HS-27A (cell line): ENCODE results near the gene SMIM43.
"Not testable (repeated sequence)": the region's sequence is repeated elsewhere in the genome, so short reads cannot be mapped to it uniquely, and the experiment has no call there.

ENCODE experiments used
- DNase-seq: peaks from one replicate; pipeline ENCODE4 v3.0.0-alpha.2; 2012; ENCODE audit warnings: low read depth, missing footprints

SMIM43 gene

DNA sequence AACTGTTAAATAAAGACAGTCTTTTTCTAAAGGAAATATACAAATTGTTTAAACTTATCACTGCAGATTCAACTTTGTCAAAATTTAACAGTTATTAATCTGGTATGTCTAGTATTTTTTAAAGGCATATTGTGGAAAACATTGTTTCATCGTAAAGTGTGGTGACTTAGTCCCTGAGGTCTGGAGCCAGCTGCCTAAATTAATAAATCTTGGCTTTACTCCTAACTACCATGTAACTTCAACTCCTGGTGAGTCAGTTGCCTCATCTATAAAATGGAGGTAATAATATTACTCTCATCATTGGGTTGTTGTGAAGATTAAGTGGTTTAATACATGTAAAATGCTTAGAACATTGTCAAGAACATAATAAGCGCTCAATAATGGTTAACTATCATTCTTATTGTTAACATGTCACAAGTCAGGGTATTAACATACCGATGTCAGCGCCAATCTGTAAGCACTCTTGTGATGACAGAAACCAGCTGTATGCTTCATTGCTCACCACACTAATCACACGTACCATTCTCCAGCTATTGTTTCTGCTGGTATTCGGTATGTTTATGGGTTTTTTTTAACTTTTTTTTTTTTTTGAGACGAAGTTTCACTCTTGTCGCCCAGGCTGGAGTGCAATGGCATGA, 14.1 kb upstream of the SMIM43 start:
- DNase-seq = no peak

DNA sequence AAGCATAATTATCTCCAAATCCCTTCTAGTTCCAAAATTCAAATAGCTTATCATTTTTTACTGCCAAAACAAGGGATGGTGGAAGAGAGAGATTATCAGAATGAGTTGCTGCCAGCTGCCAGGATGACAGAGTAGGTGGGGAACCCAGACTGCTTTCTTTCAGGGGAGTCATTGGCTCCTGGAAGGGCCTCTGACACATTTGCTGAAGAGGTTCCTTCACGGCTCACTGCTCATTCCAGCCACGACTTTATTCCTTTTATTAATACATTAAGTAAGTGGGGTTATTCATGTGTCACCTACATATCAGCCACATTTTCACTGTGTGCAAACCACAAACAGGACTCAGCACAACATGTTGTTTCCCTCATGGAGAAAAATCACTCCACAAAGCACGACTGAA, 12.7 kb upstream of the SMIM43 start:
- no peak for DNase-seq

DNA sequence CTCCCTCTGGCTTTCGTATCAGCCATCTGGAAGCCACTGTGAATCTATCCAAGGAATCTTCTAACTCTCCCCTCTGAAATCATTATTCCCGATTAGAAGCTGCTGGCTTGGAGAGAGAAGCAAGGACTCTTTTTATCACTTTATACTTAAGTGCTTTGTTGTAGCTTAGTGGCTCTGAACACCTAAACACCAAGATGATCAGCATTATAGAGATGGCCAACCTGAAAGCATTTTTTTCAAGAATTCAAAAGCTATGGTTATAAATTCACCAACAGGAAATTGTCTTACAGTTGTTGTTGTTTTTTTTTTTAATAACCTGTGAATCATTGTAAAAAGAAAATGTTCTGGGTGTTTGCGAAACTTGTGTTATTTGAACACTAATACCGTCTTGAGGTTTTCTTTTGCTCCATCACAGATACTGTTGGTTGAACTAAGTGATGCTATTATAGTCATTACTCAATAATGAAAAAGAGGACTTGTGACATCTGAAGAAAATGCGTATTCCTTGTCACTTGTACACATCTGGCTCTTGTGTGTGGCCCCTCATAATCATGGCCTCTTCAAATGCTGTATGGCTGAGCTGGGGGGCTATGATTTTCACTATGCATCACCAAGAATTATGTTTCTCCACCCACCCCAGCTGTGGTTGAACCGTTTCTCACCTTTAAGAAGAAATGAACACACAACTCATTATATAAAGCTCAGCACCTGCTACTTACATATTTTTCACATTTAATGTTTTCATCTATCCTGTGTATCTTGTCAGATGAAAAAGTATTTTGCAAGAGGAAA, 11.8 kb upstream of the SMIM43 start:
- no peak for DNase-seq

DNA sequence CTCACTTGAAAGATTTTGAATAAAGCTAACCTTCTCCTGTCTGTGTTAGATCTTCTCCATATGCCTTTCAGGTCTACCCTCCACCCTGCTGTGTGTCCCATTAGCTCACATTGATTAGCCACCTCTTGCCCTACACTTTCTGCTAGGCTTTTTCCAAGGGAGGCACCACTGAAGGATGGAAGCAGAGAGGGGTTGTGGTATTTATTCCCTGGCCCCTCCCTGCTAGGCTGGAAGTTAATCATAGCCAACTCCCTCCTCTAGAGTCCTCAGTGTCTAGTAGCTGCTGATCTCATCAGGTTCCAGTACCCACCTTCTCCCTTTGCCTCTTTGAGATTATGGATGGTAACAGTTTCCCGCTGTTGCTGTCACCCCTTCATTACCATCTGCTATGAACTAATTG, 8.9 kb upstream of the SMIM43 start:
- no peak for DNase-seq

DNA sequence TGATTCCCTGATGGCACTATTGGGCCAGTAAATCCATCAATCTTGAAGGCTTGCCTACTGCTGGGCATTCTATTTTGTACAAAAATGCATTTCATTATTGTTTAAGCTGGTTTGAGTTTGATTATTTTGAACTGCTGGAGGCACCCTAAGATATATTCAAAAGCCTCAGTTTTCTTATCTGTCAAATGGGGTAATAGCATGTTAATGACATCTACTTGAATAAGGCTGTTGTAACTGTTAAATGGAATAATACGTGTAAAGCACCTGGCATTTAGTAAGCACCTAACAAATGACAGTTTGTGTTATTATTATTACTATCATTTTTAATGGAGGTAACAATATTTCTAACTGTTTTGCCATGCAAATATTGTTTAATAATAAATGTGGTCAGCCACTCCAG, 6.9 kb upstream of the SMIM43 start:
- DNase-seq = no peak

DNA sequence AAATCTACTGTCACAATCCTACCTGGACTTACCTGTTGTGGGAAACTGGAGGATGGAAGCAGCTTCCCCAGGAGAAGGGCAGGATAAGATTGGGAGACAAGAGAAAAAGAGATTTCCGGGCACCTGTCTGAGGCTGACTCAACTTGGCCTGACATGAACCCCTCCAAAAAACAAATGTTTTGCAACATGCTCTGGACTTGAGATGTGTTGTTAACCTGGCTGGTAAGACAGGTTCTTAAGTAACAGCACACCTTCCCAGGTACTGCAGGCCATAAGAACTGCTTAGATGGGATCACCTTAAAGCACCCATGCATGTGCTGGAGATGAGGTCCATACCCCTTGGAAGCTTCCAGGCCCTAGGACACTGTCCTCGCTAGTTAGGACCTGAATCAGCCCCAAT, 4.4 kb upstream of the SMIM43 start:
- no peak for DNase-seq

DNA sequence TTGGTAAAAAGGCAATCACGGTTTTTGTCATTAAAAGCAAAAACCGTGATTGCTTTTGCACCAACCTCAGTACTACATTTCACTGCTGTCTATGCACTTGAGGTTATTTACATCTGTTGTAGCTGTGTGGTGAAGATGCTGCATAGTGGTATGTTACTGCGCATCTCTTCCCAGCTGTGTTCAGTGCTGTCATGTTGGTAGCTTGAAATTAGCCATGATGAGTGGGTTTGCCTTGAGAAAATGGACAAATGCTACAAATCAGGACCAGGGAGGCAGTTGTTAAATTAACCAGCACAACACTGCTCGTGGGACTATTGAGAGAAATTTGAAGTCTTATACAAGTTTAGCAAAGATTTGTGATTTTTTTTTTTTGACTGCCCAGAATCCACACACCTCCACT, 2.2 kb upstream of the SMIM43 start:
- no peak for DNase-seq

DNA sequence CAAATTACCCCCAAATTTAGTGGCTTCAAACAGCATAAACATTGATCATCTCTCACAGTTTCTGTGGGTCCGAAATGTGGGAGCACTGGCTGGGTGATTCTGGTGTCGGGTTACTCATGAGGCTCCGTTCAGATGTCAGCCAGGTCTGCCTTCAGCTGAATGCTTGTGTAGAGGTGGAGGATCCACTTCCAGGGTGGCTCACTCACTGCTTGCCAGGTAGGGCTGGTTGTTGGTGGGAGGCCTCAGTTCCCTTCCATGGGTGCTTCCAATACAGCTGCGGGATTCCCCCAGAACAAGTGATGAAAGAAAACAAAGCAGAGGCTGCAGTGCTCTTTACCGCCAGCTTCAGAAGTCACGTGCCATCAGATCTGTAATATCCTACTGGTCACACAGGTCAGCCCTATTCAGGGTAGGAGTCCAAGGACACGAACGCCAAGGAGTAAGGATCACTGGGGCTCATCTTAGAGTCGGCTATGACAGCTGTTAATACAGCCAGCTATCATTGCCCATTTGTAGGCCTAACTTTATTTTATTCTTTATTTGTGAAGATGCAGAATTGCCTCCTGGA, 1.1 kb upstream of the SMIM43 start:
- no peak for DNase-seq

DNA sequence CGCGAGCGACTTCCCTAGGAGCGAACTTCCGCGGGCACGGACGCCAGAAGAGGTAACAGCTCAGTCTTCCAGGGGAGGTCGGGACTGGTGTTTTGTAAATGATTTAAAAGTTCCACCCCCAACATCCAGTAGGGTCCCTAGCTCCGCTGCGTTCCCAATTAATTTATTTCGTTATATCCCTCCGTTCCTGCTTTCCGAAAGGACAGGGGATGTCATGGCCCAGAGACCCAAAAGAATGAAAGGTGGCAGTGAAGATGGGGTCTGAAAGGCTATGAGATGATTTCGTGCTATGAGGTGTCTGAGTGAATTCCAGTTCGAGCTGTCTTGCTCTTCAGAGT, 373 bp upstream of the SMIM43 start:
- DNase-seq = no peak

DNA sequence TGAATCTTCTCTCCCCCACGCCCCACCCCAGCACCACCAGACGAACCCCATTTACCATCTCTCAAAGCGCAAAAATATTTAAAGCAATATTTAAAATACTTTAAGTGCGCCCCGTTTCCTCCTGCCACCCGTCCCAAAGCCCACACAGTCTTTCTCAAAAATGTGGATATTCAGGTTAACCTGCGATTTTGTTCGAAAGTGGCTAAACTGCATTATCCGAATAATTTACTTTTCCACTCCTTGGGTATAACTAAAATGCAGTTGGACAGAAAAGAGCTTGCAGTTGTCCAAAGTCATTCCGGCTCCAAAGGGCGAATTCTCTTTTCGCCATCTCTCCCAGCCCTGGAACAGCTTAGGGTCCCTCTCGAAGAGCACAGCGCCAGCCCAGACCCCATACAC, 662 bp downstream of the SMIM43 start:
- no peak for DNase-seq

DNA sequence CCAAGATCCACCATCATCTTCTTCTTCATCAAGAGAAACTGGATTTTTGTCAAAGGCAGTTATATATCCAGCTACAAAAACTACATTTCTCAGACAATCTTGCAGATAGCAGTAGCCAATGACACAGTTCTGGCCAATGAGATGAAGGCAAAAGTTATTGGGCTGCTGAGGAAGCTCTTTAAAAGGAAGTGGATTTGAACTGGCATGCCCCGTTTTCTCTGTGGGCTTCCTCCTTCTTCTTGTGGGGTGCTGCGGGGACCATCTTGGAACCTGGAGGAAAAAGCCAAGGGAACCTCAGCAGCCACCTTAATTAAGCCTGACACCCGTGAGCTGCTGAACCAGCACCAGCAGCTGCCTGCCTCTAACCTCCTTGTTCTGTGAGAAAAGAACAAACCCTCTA, 4.8 kb downstream of the SMIM43 start:
- DNase-seq = no peak

DNA sequence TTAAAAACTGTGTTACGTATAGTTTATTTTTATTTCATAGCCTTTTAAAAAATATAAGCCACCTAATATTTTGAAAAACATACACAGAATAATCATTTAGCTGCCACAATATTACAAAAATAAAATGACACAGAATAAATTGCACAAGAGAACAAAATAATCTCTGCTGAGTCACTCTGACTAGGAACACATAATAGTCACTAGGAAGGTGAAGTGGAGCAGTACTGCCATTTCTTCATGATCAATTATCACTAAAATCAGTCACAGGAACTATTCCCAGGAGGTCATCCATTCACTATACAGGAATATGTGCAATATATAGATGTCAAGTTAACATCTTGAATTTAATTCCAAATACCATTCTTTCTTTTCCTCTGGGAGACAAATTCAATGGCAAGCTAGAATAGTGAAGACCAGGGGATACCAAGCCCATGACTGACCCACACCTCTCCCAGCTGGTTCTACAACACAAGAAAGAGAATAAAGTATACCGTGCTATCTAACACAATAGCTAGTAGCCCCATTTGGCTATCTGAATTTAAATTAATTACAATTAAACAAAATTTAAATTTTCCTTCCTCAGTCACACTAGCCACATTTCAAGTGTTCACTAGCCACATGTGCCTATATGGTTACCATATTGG, 5.9 kb downstream of the SMIM43 start:
- no peak for DNase-seq

DNA sequence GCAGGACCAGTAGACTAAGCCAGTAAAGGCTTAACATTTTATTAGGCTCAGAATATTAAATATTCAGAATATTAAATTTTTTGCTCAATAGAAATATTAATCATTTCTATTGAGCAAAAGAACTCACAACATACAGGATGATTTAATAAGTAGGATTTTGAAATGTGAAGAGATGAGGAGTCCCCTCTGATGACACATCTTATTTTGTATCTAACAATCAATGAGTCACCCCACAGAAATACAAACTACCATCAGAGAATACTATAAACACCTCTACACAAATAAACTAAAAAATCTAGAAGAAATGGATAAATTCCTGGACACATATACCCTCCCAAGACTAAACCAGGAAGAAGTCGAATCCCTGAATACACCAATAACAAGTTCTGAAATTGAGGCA, 12.8 kb downstream of the SMIM43 start:
- DNase-seq = not testable (repeated sequence)

DNA sequence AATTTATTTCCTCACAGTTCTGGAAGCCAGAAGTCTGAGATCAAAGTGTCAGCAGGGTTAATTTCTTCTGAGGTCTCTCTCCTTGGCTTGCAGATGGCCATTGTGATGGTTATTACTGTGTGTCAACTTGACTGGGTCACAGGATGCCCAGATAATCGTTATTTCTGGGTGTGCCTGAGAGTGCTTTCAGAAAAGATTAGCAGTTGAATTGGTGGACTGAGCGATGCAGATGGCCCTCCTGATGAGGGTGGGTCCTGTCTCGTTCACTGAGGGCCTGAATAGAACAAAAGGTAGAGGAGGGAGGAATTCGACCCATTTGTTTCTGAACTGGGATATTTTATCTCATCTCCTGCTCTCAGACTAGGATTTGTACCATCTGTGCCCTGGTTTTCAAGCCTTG, 15.7 kb downstream of the SMIM43 start:
- DNase-seq = no peak

DNA sequence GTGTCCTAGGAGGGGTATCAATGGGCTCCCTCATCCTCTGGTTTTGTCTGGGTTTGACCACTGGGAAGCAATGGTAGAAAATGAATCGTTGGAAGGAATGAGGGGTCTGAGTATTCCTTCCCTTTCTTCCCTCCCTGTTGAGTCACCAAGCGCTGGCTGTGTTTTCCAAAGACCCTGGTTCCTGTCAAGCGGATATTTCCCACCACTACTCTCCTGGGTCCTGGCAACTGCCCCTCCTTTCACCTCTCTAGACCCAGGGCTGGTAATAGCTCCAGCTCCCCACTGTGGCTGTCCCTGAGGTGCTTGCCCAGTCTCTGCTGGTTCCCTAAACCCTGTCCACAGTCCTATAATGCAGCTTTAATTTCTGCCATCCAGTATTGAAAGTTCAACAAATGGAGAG, 22.2 kb downstream of the SMIM43 start:
- no peak for DNase-seq

DNA sequence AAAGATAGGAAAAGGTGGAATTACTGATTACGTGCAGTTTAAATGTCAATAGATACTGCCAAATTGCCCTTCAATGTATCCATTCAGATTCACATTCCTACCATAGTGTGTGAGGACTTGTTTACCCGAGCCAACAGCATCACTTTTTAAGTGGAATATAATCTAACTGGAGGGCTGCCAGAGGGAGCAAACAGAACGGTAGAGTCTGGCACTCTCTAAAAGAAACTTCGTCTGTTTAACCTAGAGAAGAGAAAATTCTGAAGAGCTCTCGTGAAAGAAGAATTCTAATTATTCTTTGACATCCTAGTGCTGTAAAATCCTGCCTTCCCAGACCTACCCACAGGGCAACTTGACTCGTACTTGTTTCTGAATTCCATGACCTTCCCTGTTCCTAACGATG, 23.2 kb downstream of the SMIM43 start:
- DNase-seq = no peak

DNA sequence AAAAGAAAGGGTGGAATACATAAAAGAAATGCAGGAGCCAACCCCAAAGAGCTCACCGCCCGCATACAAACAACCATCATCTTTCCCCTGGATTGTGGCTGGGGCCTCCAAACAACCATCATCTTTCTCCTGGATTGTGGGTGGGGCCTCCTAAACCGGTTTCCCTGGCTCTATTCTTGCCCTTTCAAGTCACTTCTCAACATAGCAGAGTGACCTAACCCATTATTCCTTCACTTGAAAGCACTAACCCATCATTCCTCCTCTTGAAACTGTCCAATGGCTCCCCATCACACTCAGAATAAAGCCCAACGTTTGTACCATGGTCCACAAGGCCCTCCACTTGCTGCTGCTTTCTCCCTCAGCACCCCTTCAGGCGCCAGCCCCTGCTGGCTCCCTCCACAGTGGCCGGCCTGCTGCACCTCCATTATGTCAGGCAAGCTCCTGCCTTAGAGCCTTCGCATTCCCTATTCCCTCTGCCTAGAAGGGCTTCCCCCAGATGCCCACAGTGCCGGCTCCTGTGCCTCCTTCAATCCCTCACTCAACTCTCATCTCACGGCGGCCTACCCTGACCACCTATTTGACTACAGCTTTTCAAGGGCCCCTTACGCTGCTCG, 24.1 kb downstream of the SMIM43 start:
- DNase-seq = no peak

DNA sequence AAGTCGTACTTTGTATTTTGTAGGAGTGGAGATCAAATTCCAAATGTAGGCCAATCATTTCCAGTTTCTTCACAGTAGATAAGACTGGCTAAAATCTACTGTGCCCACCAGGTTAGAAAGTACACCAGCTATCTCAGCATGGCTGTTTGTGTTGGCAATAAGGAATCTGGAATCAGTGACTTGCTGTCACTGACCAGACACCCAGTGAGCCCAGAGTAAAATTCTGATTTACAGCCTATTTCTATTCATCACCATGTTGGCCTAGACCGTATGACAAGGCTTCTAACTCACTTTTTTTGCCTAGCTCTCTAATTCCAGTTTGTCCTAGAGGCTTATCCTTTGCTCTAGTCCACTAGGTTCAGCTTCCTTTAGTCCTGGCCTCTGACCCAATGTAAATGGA, 25.4 kb downstream of the SMIM43 start:
- no peak for DNase-seq

DNA sequence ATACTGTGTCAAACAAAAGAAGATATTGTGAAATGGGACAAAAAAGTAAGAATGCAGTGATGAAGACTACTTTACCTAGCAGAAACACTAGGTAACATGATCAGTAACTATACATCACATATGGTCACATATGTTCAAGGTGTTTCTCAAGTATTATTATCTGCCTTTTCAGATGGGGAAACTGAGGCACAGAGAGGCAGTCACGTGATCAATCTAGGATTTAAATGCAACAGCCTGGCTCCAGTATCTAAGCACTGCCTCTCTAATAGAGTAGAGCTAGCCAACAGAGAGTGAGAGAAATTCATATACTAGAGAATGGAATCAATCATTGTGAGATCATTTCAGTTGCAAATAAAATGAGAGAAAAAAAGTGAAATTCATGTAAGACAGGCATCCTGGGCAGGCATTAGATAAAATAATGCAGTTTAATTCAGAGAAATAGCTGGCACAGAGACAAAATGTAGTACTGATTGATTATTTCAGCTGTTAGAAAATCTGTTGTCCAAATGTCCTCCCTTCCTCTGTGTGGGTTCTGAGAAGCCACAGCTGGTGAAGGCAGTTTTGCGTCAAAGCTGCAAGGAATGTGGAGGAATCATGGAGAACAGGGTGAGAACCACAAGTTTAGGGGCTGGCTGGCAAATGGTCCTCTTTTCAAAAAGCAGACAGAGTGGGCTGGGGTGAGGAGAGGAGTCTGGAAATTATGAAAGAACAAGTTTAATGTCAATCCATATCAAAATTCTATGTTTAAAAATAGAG, 26.0 kb downstream of the SMIM43 start:
- no peak for DNase-seq

DNA sequence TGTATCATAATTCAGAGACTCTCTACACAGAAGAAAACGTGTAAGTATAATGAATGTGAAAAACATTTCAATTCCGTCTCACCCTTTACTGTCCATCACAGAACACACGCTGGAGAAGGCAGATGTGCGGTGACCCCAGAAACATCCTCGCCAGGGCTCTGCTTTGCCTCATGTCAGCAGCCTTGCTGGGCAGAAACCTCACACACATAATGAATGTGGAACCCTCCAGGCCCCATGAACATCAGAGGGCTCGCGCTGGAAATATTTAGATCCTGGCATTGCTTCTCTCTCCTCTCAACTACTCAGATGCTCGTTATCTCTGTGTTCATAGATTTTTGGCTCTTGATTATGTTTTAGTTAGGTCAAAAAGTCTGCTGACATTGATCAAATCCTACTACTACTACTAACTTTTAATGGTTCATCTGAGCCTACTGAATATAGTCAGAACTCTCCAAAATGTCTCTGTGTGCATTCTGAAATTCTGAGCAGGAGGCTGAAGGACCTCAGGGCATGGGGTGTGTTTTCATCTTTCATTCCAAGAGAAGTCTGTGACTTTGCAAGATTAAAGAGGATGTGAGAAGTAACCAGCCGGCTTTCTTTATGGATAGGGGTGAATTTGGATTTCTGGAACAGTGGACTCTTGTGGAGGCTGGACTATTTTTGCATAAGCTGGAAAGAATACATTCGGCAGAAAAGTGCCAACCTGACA, 27.0 kb downstream of the SMIM43 start:
- no peak for DNase-seq

DNA sequence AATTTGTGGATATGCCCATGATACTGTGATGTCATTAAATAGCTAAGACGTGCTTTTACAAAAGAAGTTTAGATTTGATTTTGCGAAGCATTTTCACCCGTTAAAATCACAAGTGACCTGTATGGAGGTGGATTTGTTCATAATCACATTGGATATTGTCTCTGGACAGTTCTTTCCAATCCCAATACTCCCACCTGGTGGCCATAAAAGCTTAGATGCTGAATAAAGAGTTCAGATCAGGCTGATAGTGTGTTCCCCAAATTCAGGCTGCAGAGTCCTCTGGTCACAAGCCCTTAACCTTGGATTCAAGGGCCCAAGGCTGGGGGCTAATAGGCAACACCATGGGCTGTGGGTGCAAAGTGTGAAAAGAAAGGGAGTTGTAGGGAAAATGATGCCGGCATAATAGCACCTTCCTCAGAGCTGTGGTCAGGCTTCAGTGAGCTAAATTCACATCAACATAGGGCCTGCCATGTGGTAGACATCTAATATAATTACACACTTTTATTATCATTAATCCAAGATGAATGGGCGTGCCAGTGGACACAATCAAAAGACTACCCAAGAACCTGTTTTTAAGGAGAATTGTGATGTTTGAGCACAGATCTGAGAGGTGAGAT, 28.1 kb downstream of the SMIM43 start:
- peak; percentile 38 for DNase-seq
